Hematopoietic multipotent progenitor cell (in vitro differentiated cells): ENCODE measurements around the gene ARHGEF4. TPM values are rescaled to one million over a fixed set of nuclear protein-coding genes. Genes with fewer than 3 reads are reported as not detected.
"Not testable (repeated sequence)": the region's sequence is repeated elsewhere in the genome, so short reads cannot be mapped to it uniquely, and the experiment has no call there.

Experiments
- DNase-seq, 3 donors: peaks; one replicate each; pipeline ENCODE4 v3.0.0-alpha.2; 2011 to 2015; ENCODE audit warnings: low read depth in 2 of 3, low spot score in 2 of 3
- small RNA-seq: library from RNA; depleted of rRNA; stranded (forward); fragments of <200 nt; gene quantifications from one replicate; pipeline ENCODE3, GENCODE V24; 2012
- total RNA-seq: library from RNA; depleted of rRNA; stranded (reverse); fragments of >200 nt; gene quantifications from one replicate; pipeline ENCODE4 v1.2.3, GENCODE V29; 2012

The ARHGEF4 gene
- total RNA-seq, 1 donor, result under 0.01 TPM

- DNase-seq, result no peak
Measured at GRCh38 chr2:131064589-131065512, 228.1 kb downstream of the ARHGEF4 start.

DNA sequence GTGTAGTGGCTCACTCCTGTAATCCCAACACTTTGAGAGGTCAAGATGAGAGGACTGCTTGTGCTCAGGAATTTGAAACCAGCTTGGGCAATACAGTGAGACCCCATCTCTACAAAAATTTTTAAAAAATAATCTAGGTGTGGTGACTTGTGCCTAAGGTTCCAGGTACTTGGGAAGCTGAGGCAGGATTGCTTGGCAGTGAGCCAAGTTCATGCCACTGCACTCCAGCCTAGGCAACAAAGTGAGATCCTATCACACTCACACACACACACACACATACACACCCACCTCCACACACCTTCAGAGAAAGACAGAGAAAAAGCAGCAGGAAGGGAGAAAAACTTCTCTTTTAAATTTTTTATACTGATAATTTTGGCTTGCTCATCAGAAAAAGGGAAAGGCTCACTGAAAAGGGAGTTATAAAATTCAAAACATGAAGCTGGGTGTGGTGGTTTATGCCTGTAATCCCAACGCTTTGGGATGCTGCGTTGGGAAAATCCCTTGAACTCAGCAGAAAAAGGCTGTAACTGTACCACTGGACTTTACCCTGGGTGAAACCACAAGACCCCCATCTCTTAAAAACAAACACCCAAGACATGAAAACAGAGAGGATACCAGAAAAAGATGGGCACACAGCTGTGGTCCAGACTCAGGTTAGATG, 230.9 kb downstream of the ARHGEF4 start:
- DNase-seq, result no peak

GRCh38 chr2:131068172-131068571, 231.5 kb downstream of the ARHGEF4 start:
- not testable (repeated sequence) for DNase-seq

DNA sequence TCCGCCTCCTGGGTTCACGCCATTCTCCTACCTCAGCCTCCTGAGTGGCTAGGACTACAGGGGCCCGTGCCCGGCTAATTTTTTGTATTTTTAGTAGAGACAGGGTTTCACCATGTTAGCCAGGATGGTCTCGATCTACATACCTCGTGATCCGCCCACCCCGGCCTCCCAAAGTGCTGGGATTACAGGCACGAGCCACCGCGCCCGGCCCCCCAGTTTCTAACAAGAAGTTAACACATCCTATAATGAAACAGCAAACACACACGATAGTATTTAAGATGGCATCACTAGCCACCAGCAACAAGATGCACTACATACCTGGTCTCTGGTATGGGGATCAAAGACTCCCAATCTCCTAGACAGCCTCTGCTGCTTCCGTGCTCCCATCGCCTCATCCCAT, 238.9 kb downstream of the ARHGEF4 start:
- DNase-seq, result not testable (repeated sequence)

DNA sequence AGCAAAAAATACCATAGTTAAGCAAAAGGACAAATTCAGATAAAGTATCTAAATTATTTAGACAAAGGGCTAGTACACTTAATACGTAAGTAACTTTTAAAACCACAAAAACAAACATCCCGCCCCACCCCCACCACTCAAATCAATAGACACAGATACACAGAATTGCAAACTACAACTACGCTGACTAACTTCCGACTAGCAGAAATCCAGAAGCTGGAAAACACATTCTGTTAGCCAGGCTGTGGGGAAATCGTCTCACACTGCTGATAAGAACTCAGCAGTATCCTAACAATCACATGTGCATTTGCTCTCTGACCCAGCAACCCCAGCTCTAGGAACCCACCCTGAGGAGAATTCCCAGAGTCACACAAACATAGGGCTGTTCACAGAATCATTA, 240.0 kb downstream of the ARHGEF4 start:
- DNase-seq, result no peak

DNA sequence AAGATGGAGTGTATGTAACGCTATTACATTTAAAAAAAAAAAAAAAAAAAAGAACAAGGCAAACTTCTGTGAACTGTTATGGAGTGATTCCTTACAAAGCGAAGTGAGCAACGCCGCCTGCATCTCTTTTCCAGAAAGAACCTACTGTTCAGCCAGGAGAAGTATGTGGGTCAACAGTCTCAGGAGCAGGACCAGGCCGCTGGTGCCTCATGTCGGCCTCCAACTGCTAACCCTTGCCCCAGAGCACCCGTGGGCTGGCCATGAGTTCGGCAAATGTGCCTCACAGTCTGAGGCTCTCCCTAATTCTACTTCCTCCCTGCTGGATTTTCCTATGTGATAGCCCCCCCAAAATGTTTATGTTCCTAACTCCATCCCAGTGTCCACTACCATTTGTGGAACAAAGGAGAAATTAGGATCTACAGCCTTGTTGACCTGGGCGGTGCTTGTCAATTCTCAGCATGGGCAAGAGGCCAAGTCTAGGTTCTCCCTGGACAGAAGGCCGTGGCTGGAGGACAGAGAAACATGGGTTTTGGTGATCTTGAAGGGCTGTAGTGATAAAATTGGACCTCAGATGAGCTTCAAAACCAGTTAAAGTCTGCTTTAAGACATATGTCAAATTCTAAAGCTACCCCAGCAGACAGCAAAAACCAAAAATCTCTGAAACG, 240.6 kb downstream of the ARHGEF4 start:
- no peak for DNase-seq

DNA sequence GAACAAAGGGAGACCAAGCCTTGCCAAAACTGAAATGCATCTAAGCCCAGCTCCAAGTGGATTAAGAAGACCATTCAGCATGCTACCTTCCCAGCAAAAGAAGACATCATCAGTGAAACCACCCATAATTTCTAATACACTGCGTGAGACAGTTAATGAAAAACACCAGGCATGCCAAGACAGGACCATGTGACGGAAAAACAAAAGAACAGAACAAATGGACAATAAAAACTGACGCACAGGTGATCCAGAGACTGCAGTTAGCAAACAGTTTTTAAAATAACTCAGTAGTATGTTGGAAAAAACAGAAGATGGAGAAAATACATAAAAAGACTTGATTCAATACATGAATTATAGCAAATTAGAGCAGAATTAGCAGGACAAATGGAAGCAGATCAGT, 241.3 kb downstream of the ARHGEF4 start:
- DNase-seq, result no peak

DNA sequence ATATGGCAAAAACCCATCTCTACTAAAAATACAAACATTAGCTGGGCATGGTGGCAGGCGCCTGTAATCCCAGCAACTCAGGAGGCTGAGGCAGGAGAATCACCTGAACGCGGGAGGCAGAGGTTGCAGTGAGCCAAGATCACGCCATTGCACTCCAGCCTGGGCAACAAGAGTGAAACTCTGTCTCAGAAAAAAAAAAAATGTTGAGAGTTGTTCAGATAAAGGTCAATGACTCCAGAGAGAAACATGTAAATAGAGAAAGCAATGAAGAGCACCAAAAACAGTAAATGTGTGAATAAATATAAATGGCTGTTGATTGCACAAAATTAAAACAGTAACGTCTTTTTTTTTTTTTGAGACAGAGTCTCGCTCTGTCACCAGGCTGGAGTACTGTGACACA, 243.2 kb downstream of the ARHGEF4 start:
- DNase-seq, result not testable (repeated sequence)

- DNase-seq, result no peak
Measured at GRCh38 chr2:131081190-131081589, 244.5 kb downstream of the ARHGEF4 start.

DNA sequence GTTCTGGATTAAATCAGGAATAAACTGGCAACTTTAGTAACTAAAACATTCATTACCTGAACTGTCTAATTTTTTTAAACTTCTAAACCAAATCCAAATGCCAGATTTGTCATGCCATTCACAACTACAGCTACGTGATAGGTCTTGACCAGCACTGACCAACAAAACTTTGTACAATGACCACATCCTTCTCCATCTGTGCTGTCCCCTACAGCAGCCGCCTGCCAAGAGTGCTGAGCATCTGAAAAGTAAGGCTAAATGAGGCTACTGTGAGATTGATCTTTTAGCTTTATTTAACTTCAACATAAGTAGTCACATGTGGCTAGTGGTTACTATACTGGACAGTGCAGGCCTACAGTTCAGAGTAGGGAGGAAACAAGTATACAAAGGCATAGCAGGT, 248.9 kb downstream of the ARHGEF4 start:
- DNase-seq, result no peak

DNA sequence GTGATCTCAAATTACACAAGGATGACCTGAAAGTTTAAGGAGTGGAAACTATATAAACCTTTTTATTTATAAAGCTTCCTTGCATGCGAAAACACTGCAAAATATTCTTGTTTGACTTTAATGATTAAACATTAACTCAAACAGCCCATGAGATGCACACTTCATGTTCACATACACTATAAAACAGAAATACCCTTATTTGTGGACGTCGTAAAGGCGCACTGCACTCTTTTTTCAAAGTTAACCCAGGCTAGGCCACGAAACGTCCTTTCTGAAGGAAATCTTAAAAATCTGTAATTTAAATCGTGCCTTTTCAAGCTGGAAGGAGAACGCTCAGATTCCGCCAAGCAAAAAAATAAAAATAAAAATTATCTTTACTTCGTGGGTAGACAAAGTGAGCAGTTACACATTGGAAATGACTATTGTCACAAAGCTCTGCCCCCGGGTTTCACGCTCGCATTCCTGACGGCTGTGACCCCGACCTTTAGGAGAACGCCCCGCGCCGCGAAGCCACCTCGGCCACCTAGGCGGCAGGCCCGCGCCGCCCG, 255.8 kb downstream of the ARHGEF4 start:
- DNase-seq, result peak in 1 of 3 donors; percentile 11

GRCh38 chr2:131093006-131093695, 256.4 kb downstream of the ARHGEF4 start, which contains the start of gene FAM168B:
Gene FAM168B, minus strand, starts transcription at chr2:131093460. Its CDS starts 10,814 bp downstream, at chr2:131082646.
- peak; percentile 90 to 93 (median 91) for DNase-seq

GRCh38 chr2:131093696-131094462, 257.2 kb downstream of the ARHGEF4 start:
- DNase-seq, result peak in 1 of 3 donors; percentile 81

DNA sequence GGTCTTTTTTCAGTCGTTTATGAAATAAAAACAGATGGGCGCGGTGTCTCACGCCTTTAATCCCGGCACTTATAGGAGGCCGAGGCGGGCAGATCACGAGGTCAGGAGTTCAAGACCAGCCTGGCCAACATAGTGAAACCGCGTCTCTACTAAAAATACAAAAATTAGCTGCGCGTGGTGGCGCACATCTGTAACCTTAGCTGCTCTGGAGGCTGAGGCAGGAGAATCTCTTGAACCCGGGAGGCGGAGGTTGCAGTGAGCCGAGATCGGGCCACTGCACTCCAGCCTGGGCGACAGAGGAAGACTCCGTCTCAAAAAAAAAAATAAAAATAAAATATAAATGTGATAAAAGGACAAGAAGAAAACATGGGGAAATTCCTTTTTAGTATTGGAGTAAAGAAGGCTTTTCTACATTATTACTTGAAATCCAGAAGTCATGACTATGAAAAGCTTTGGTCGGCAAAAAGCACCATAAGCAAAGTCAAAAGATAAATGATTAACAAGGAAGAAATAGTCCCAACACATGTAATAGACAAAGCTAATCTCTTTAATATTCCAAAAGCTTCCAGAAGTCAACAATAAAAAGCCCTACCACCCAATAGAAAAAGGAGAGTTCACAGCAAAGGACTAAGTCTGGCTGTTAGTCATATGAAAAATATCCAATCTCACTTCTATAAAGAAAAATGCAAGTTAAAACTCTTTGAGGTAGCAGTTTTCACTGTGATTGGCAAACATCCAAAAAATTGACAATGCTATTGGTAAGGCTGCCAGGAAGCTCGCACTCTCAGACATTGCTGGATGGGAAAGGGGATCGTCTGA, 258.0 kb downstream of the ARHGEF4 start:
- DNase-seq, result no peak

Small RNA genes within 50 kb of the gene (small RNA-seq; reads per million reads assigned to genes)
- not detected for gene RF00423

Other genes with a start within 250 kb of the ARHGEF4 start
- gene CFC1, start 237.3 kb upstream of the ARHGEF4 start, total RNA-seq, result not detected
- gene POTEJ, start 225.5 kb upstream of the ARHGEF4 start, total RNA-seq, result under 0.01 TPM
- gene GPR148, start 107.8 kb upstream of the ARHGEF4 start, total RNA-seq, result not detected
- under 0.01 TPM for gene AMER3, start 81.4 kb upstream of the ARHGEF4 start, total RNA-seq